Smooth muscle cell (in vitro differentiated cells): ENCODE data around the gene ASTN2. TPM values are rescaled to one million over a fixed set of nuclear protein-coding genes. Genes with fewer than 3 reads are reported as not detected.
"Not testable (repeated sequence)": the region's sequence is repeated elsewhere in the genome, so short reads cannot be mapped to it uniquely, and the experiment has no call there.

Source experiments
- DNase-seq: peaks from one replicate; lab custom pipeline; 2025; ENCODE audit not compliant: unreplicated experiment; lab: John Stamatoyannopoulos, UW
- H2AFZ ChIP-seq: fragments of 200-600 bp; sonication (generic); 2 replicates; pipeline ENCODE4 v1.6.0; 2016; ENCODE audit warnings: antibody characterized with exemption, low read depth, mild to moderate bottlenecking
- H3F3A ChIP-seq: fragments of 200-600 bp; sonication (generic); 2 replicates; pipeline ENCODE4 v1.6.0; 2017; ENCODE audit warnings: antibody characterized with exemption, low read depth
- H3K27ac ChIP-seq: fragments of 200-600 bp; sonication (generic); 2 replicates; pipeline ENCODE4 v1.5.1; 2016; ENCODE audit warnings: low read depth, mild to moderate bottlenecking
- H3K27me3 ChIP-seq: fragments of 200-600 bp; sonication (generic); 2 replicates; pipeline ENCODE4 v1.6.1; 2016; ENCODE audit warnings: low read depth, mild to moderate bottlenecking
- H3K36me3 ChIP-seq: fragments of 200-600 bp; sonication (generic); 2 replicates; pipeline ENCODE4 v1.5.1; 2016; ENCODE audit warnings: low read depth
- H3K4me1 ChIP-seq: fragments of 200-600 bp; sonication (generic); 2 replicates; pipeline ENCODE4 v1.5.1; 2016; ENCODE audit warnings: low read depth
- H3K4me2 ChIP-seq: fragments of 200-600 bp; sonication (generic); 2 replicates; pipeline ENCODE4 v1.6.0; 2016; ENCODE audit warnings: mild to moderate bottlenecking
- H3K4me3 ChIP-seq: fragments of 200-600 bp; sonication (generic); 2 replicates; pipeline ENCODE4 v1.5.1; 2016; ENCODE audit warnings: mild to moderate bottlenecking
- H3K79me2 ChIP-seq: fragments of 200-600 bp; sonication (generic); 2 replicates; pipeline ENCODE4 v1.6.0; 2016; ENCODE audit warnings: low read depth, mild to moderate bottlenecking
- H3K9ac ChIP-seq: fragments of 200-600 bp; sonication (generic); 2 replicates; pipeline ENCODE4 v1.6.0; 2016; ENCODE audit warnings: low read depth
- H3K9me3 ChIP-seq: fragments of 200-600 bp; sonication (generic); replicated peaks from 2 replicates; pipeline ENCODE4 v1.5.1; 2016; ENCODE audit warnings: low read depth
- H4K20me1 ChIP-seq: fragments of 200-600 bp; sonication (generic); 2 replicates; pipeline ENCODE4 v1.6.0; 2016; ENCODE audit warnings: low read depth
- WGBS: methylation state at CpG from one replicate; pipeline ENCODE4 v1.1.7; 2016; ENCODE audit warnings: low lambda C conversion rate; 5-methylcytosine and 5-hydroxymethylcytosine counted together
- polyA plus RNA-seq: library from polyadenylated mRNA; unstranded; fragments of >200 nt; fragmentation: Nextera tagmentation; extraction: Ambion mirVana; gene quantifications from 2 replicates; pipeline ENCODE4 v1.2.1, GENCODE V29; 2016
- total RNA-seq: library from RNA; depleted of rRNA; stranded (reverse); fragments of >200 nt; gene quantifications from 2 replicates; pipeline ENCODE4 v1.2.3, GENCODE V29; 2014
- TF ChIP-seq, protein P1 (sequence below): fragments of 200-600 bp; sonication (generic); IDR thresholded peaks from 2 replicates; pipeline ENCODE4 v1.5.1; 2017; ENCODE audit warnings: borderline replicate concordance, mild to moderate bottlenecking, antibody characterized with exemption; ENCODE audit not compliant: insufficient read depth, poor library complexity, severe bottlenecking

ASTN2 gene
- total and polyA plus RNA-seq, 2 experiments from 2014 or later, result 6.5 to 6.7 TPM

DNA sequence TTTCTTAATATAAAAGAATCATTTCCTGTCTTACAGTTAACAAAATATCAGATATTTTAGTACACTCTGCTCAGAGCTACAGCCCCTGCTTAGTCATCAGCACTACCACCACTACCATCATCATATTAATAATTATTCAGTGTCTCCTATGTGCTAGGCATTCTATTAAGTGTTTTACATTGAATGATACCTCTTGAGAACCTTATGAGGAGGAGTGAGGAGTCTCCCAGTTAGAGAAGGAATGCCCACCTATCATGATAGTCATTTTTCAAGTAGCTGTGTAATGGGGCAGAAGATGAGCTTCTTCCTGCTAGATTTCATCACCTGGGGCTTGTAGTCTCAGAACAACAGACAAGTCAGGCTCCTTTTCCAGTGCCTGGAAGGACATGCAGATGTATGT lies 489.7 kb downstream of the ASTN2 start:
- H3K4me2 ChIP-seq, result no peak overlapping the region
- H3K27ac ChIP-seq, result no peak overlapping the region
- H3K79me2 ChIP-seq, result no peaks in the 10 kb centered on the region
- no peaks in the 10 kb centered on the region for H3K36me3 ChIP-seq
- no peak overlapping the region for H2AFZ ChIP-seq
- no peak overlapping the region for H3K4me3 ChIP-seq
- H3K9ac ChIP-seq, result no peak overlapping the region
- no peaks in the 10 kb centered on the region for H3K9me3 ChIP-seq
- TF ChIP-seq, protein P1, sequence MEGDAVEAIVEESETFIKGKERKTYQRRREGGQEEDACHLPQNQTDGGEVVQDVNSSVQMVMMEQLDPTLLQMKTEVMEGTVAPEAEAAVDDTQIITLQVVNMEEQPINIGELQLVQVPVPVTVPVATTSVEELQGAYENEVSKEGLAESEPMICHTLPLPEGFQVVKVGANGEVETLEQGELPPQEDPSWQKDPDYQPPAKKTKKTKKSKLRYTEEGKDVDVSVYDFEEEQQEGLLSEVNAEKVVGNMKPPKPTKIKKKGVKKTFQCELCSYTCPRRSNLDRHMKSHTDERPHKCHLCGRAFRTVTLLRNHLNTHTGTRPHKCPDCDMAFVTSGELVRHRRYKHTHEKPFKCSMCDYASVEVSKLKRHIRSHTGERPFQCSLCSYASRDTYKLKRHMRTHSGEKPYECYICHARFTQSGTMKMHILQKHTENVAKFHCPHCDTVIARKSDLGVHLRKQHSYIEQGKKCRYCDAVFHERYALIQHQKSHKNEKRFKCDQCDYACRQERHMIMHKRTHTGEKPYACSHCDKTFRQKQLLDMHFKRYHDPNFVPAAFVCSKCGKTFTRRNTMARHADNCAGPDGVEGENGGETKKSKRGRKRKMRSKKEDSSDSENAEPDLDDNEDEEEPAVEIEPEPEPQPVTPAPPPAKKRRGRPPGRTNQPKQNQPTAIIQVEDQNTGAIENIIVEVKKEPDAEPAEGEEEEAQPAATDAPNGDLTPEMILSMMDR, result no peak
- no peaks in the 10 kb centered on the region for H3K27me3 ChIP-seq
- no peaks in the 10 kb centered on the region for H3F3A ChIP-seq
- DNase-seq, result no peak
- no peaks in the 10 kb centered on the region for H3K4me1 ChIP-seq
- H4K20me1 ChIP-seq, result no peaks in the 10 kb centered on the region

- H2AFZ ChIP-seq, result no peak overlapping the region
- H3K79me2 ChIP-seq, result no peaks in the 10 kb centered on the region
- WGBS, result 92% methylated on average over 6 of the region's 6 CpGs
- no peaks in the 10 kb centered on the region for H3K9me3 ChIP-seq
- H3K27ac ChIP-seq, result no peak overlapping the region
- no peaks in the 10 kb centered on the region for H3K36me3 ChIP-seq
- H3K4me3 ChIP-seq, result no peak overlapping the region
- H4K20me1 ChIP-seq, result no peaks in the 10 kb centered on the region
- no peak for DNase-seq
- H3K4me1 ChIP-seq, result no peaks in the 10 kb centered on the region
- H3F3A ChIP-seq, result no peaks in the 10 kb centered on the region
- no peak overlapping the region for H3K9ac ChIP-seq
- TF ChIP-seq, protein P1, result no peak
- H3K4me2 ChIP-seq, result no peak overlapping the region
- no peaks in the 10 kb centered on the region for H3K27me3 ChIP-seq
Measured at GRCh38 chr9:116924462-116925110, 490.3 kb downstream of the ASTN2 start.

- H2AFZ ChIP-seq, H3K4me2 ChIP-seq, H3K27me3 ChIP-seq, H3K9me3 ChIP-seq, H3K27ac ChIP-seq, H3F3A ChIP-seq, DNase-seq, H3K4me1 ChIP-seq, H3K79me2 ChIP-seq, H3K9ac ChIP-seq, H3K36me3 ChIP-seq, H3K4me3 ChIP-seq, H4K20me1 ChIP-seq: not testable (repeated sequence)
- 91% methylated on average over 3 of the region's 3 CpGs for WGBS
Measured at GRCh38 chr9:116917895-116918508, 496.9 kb downstream of the ASTN2 start.

DNA sequence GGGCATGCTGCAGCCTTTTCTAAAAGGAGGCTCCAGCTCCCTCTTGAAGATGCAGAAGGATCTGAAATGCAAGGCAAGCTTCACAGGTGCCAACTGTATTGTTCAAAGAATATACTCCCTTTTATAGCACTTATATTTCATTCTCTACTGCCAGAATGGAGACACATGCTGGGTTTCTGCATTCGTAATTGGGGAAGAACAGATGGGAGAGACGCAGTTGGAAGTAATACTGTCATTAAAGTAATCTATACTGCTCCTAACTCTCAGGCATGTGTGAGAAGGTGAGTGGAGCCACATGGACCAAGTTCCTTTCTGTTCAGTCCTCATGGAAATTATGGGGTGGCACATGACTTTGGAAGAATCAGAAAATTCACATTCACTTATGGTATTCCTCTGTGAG lies 501.3 kb downstream of the ASTN2 start:
- TF ChIP-seq, protein P1, result no peak
- Histone ChIP-seq H2AFZ (no peak overlapping the region), H3K9ac (no peak overlapping the region), H4K20me1 (no peaks in the 10 kb centered on the region), H3K9me3 (no peaks in the 10 kb centered on the region), H3K4me2 (no peak overlapping the region), H3K4me3 (no peak overlapping the region), H3K36me3 (no peaks in the 10 kb centered on the region), H3K27ac (no peak overlapping the region), H3K79me2 (no peaks in the 10 kb centered on the region), H3F3A (no peaks in the 10 kb centered on the region), H3K4me1 (no peaks in the 10 kb centered on the region), H3K27me3 (no peaks in the 10 kb centered on the region)
- DNase-seq, result no peak
- 89% methylated on average over 2 of the region's 2 CpGs for WGBS
